ENCODE results near the gene CATSPER4. TPM values are rescaled to one million over a fixed set of nuclear protein-coding genes. Genes with fewer than 3 reads are reported as not detected.

The CATSPER4 gene
- total RNA-seq, 1 experiment from 2014 or later, result 0.20 TPM

DNA sequence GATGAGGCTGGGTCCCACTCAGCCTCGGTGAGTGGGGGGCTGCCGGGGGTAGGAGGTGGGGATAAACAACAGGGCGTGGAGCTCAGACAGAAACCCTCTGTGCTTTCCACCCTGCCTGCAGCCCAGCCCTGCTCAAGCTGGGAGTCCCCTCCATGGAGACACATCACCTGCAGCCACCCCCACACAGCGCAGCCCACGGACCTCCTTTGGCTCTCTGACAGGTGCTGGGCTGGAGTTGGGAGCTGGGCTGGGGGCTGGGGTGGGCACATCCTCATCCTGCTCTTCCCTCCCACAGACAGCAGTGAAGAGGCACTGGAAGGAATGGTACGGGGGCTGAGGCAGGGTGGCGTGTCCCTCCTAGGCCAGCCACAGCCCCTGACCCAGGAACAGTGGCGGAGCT lies 1.9 kb upstream of the CATSPER4 start:
- no peaks in the 10 kb centered on the region for H3K27me3 ChIP-seq (replicated peaks; ENCODE audit: control insufficient read depth, insufficient read depth, low read length)
- H3K9me3 ChIP-seq, result no peaks in the 10 kb centered on the region
- H3K4me3 ChIP-seq (ENCODE audit: low read depth, low read length), result no peak overlapping the region
- H3K4me1 Mint-ChIP-seq (ENCODE audit: low read depth, unreplicated experiment), result peaks cover 14% of the 10 kb centered on the region
- no peaks in the 10 kb centered on the region for H3K9me3 Mint-ChIP-seq (ENCODE audit: unreplicated experiment)
- intact Hi-C loops (cut with micrococcal nuclease; ENCODE audit: unreplicated experiment), result no loop called here
- no peak overlapping the region for H3K4me3 Mint-ChIP-seq (ENCODE audit: unreplicated experiment)
- H3K27me3 Mint-ChIP-seq (ENCODE audit: insufficient read depth, unreplicated experiment), result no peaks in the 10 kb centered on the region
- no TSS peak for BruUV-seq (replicated peaks)
- peaks cover 5% of the 10 kb centered on the region for H3K36me3 Mint-ChIP-seq (ENCODE audit: insufficient read depth, unreplicated experiment)
- H3K36me3 ChIP-seq (ENCODE audit: control insufficient read depth, insufficient read depth, low read length), result no peaks in the 10 kb centered on the region; the same call in 1 of the 2 replicates
- H3K4me1 ChIP-seq, result no peaks in the 10 kb centered on the region
- TF ChIP-seq, protein P1, sequence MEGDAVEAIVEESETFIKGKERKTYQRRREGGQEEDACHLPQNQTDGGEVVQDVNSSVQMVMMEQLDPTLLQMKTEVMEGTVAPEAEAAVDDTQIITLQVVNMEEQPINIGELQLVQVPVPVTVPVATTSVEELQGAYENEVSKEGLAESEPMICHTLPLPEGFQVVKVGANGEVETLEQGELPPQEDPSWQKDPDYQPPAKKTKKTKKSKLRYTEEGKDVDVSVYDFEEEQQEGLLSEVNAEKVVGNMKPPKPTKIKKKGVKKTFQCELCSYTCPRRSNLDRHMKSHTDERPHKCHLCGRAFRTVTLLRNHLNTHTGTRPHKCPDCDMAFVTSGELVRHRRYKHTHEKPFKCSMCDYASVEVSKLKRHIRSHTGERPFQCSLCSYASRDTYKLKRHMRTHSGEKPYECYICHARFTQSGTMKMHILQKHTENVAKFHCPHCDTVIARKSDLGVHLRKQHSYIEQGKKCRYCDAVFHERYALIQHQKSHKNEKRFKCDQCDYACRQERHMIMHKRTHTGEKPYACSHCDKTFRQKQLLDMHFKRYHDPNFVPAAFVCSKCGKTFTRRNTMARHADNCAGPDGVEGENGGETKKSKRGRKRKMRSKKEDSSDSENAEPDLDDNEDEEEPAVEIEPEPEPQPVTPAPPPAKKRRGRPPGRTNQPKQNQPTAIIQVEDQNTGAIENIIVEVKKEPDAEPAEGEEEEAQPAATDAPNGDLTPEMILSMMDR (IDR thresholded peaks at IDR 0.05; ENCODE audit: insufficient read depth in 1 of 2, low read depth in 1 of 2, low read length in 1 of 2, severe bottlenecking in 1 of 2, unreplicated experiment in 1 of 2), result no peak
- DNase-seq, result no peak
- H3K27ac Mint-ChIP-seq (ENCODE audit: unreplicated experiment), result no peak overlapping the region
- ChIA-PET CTCF (interaction anchor here (2.9 kb wide), 1 partner anchor 46 kb away, joined by 36 read pairs; the partner anchor contains the start of gene CEP85), POLR2A (no interaction called here)

DNA sequence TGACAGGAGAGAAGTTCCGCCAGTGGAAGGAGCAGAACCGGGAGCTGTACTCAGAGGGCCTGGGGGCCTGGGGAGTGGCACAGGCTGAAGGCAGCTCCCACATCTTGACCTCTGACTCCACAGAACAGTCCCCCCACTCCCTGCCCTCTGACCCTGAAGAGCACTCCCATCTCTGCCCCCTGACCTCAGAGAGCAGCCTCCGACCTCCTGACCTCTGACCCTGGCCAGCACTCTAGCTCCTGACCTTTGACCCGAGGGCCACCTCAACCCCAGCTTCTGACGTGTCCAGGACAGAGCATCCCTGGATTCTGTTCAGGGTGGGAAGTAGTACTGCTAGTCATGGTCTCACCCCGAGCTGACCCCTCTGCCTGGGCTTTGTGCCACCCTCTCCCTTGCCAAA lies 1.1 kb upstream of the CATSPER4 start:
- Histone ChIP-seq H3K36me3 (ENCODE audit: control insufficient read depth, insufficient read depth, low read length) (no peaks in the 10 kb centered on the region; the same call in 1 of the 2 replicates), H3K9me3 (no peaks in the 10 kb centered on the region), H3K27me3 (replicated peaks; ENCODE audit: control insufficient read depth, insufficient read depth, low read length) (no peaks in the 10 kb centered on the region), H3K4me3 (ENCODE audit: low read depth, low read length) (no peak overlapping the region), H3K4me1 (no peaks in the 10 kb centered on the region)
- no TSS peak for BruUV-seq (replicated peaks)
- POLR2A ChIA-PET, result no interaction called here
- H3K4me1 Mint-ChIP-seq (ENCODE audit: low read depth, unreplicated experiment), result peaks cover 14% of the 10 kb centered on the region
- peaks cover 5% of the 10 kb centered on the region for H3K36me3 Mint-ChIP-seq (ENCODE audit: insufficient read depth, unreplicated experiment)
- TF ChIP-seq, protein P1 (IDR thresholded peaks at IDR 0.05; ENCODE audit: insufficient read depth in 1 of 2, low read depth in 1 of 2, low read length in 1 of 2, severe bottlenecking in 1 of 2, unreplicated experiment in 1 of 2), result no peak
- H3K4me3 Mint-ChIP-seq (ENCODE audit: unreplicated experiment), result no peak overlapping the region
- H3K9me3 Mint-ChIP-seq (ENCODE audit: unreplicated experiment), result no peaks in the 10 kb centered on the region
- CTCF ChIA-PET, result interaction anchor here (1.5 to 2.9 kb wide), 2 partner anchors 12 to 45 kb away, joined by 4 to 36 read pairs; partner anchors contain the start of genes CEP85 and CNKSR1
- DNase-seq, result no peak
- no peaks in the 10 kb centered on the region for H3K27me3 Mint-ChIP-seq (ENCODE audit: insufficient read depth, unreplicated experiment)
- H3K27ac Mint-ChIP-seq (ENCODE audit: unreplicated experiment), result no peak overlapping the region
- intact Hi-C loops (cut with micrococcal nuclease; ENCODE audit: unreplicated experiment), result no loop called here

DNA sequence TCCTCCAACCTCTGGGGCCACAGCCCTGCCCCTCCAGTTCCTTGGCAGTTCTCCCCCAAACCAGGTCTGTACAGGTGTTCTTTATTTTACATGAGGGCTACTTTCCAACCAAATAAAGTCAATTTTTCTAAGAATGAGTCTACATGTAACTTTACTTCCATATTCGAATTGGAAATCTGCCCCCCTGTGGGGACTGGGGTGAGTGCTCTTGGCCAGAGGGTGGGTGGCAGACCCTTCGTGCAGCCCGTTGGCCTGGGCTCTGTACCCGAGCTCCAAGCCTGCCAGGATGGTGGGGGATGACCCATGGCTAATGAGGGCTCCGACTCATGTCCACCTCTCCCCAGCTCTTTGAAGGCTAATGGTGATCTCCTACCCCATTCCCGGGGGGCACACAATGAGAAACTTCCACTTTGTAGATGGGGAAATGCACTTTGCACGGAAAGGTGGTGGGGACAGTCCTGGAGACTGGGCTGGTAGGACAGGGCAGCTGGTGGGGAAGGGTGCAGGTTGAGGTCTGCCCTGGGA lies 589 bp upstream of the CATSPER4 start:
- Histone ChIP-seq H3K27me3 (replicated peaks; ENCODE audit: control insufficient read depth, insufficient read depth, low read length) (no peaks in the 10 kb centered on the region), H3K4me1 (no peaks in the 10 kb centered on the region), H3K36me3 (ENCODE audit: control insufficient read depth, insufficient read depth, low read length) (no peaks in the 10 kb centered on the region; the same call in 1 of the 2 replicates), H3K4me3 (ENCODE audit: low read depth, low read length) (no peak overlapping the region), H3K9me3 (no peaks in the 10 kb centered on the region)
- H3K4me3 Mint-ChIP-seq (ENCODE audit: unreplicated experiment), result no peak overlapping the region
- POLR2A ChIA-PET, result no interaction called here
- peaks cover 14% of the 10 kb centered on the region for H3K4me1 Mint-ChIP-seq (ENCODE audit: low read depth, unreplicated experiment)
- BruUV-seq (replicated peaks), result no TSS peak
- intact Hi-C loops (cut with micrococcal nuclease; ENCODE audit: unreplicated experiment), result loop anchor here (5.0 kb wide), 1 partner anchor 42 kb away; the partner anchor contains the start of gene CEP85
- H3K27ac Mint-ChIP-seq (ENCODE audit: unreplicated experiment), result no peak overlapping the region
- peaks cover 5% of the 10 kb centered on the region for H3K36me3 Mint-ChIP-seq (ENCODE audit: insufficient read depth, unreplicated experiment)
- CTCF ChIA-PET, result interaction anchor here (0.6 to 2.9 kb wide), 8 partner anchors 12 to 169 kb away, joined by 3 to 36 read pairs (median 4); partner anchors contain the start of genes CEP85, CNKSR1 and ZNF593
- TF ChIP-seq, protein P1 (IDR thresholded peaks at IDR 0.05; ENCODE audit: insufficient read depth in 1 of 2, low read depth in 1 of 2, low read length in 1 of 2, severe bottlenecking in 1 of 2, unreplicated experiment in 1 of 2), result no peak
- H3K27me3 Mint-ChIP-seq (ENCODE audit: insufficient read depth, unreplicated experiment), result no peaks in the 10 kb centered on the region
- no peaks in the 10 kb centered on the region for H3K9me3 Mint-ChIP-seq (ENCODE audit: unreplicated experiment)
- no peak for DNase-seq

All from Caco-2 (cell line).